ENCODE measurements around the gene CRACR2A. TPM values are rescaled to one million over a fixed set of nuclear protein-coding genes. Genes with fewer than 3 reads are reported as not detected.

Gene CRACR2A
- total RNA-seq, 6 donors from 2014 or later: 5.5 to 19.9 (median 7.2) TPM

DNA sequence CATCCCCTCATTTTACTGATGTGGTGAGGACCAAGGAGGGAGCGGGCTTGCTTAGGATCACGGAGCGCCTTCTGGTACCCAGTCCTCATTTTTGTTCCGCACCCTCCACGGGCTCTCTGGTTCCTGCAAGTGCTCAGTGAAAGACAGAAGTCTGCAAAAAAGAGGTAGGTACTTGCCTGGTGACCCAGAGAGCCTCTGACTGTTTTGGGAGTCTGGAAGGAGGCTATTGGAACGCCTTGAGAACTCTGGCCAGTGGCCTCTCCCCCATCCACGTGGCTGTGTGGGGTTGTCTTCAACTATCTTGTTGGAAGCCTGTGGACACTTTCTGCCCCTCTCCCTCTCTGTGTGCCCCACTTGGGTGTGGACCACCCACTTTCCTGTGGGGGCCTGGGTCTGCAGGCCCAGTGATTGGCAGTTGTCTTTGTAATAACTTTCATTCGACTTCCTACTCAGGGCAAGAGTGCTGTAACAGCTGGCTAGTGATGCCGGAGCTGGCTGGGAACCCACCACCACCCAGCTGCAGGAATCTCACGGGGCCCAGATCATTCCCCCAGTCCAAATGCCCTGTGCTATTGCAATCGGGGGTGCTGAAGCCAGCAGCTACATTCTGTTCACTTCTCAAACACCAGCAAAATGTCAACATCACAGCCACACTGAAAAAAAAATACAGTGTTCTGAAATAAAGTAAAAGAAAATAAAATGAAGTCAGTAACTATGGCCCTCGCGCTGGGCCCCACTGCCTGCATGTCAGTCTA lies 139.1 kb downstream of the CRACR2A start:
- Histone ChIP-seq H3K4me3 (no peak overlapping the region), H3K4me1 (no peaks in the 10 kb centered on the region), H3K9me3 (no peaks in the 10 kb centered on the region), H3K27me3 (no peaks in the 10 kb centered on the region), H3K36me3 (peaks cover 0 to 13% (median 6%) of the 10 kb centered on the region in 4 donors), H3K27ac (peak overlapping the region in 1 of 4 donors; percentile 14)
- WGBS, 2 donors: 83 to 89% methylated on average over 8 to 13 of the region's 13 CpGs
- ATAC-seq (ENCODE audit: low FRiP score in 2 of 2) (no peak), DNase-seq (no peak)
- TF ChIP-seq, protein P1, sequence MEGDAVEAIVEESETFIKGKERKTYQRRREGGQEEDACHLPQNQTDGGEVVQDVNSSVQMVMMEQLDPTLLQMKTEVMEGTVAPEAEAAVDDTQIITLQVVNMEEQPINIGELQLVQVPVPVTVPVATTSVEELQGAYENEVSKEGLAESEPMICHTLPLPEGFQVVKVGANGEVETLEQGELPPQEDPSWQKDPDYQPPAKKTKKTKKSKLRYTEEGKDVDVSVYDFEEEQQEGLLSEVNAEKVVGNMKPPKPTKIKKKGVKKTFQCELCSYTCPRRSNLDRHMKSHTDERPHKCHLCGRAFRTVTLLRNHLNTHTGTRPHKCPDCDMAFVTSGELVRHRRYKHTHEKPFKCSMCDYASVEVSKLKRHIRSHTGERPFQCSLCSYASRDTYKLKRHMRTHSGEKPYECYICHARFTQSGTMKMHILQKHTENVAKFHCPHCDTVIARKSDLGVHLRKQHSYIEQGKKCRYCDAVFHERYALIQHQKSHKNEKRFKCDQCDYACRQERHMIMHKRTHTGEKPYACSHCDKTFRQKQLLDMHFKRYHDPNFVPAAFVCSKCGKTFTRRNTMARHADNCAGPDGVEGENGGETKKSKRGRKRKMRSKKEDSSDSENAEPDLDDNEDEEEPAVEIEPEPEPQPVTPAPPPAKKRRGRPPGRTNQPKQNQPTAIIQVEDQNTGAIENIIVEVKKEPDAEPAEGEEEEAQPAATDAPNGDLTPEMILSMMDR (IDR thresholded peaks at IDR 0.05): no peak
- TF ChIP-seq EP300 (IDR thresholded peaks at IDR 0.05) (no peak), POLR2AphosphoS5 (IDR thresholded peaks at IDR 0.05) (no peak), POLR2A (IDR thresholded peaks at IDR 0.05) (no peak)

- no peak for DNase-seq
- ATAC-seq (ENCODE audit: low FRiP score in 2 of 2): no peak
- Histone ChIP-seq H3K36me3 (peaks cover 0 to 11% (median 6%) of the 10 kb centered on the region in 4 donors), H3K4me1 (no peaks in the 10 kb centered on the region), H3K27me3 (no peaks in the 10 kb centered on the region), H3K4me3 (no peak overlapping the region), H3K9me3 (no peaks in the 10 kb centered on the region), H3K27ac (no peak overlapping the region)
- TF ChIP-seq POLR2AphosphoS5 (IDR thresholded peaks at IDR 0.05): no peak
- TF ChIP-seq POLR2A (IDR thresholded peaks at IDR 0.05): no peak
- TF ChIP-seq, protein P1 (IDR thresholded peaks at IDR 0.05): no peak
- 72 to 75% methylated on average over 8 of the region's 8 CpGs for WGBS, 2 donors
Observed at GRCh38 chr12:3611860-3612703, 140.8 kb downstream of the CRACR2A start.

- WGBS, 2 donors: 65 to 79% methylated on average over 4 of the region's 4 CpGs
- no peaks in the 10 kb centered on the region for H3K27me3 ChIP-seq
- no peaks in the 10 kb centered on the region for H3K36me3 ChIP-seq
- no peak overlapping the region for H3K27ac ChIP-seq
- DNase-seq (no peak), ATAC-seq (ENCODE audit: low FRiP score in 2 of 2) (no peak)
- H3K4me3 ChIP-seq: no peak overlapping the region
- no peak for TF ChIP-seq EP300 (IDR thresholded peaks at IDR 0.05)
- no peak for TF ChIP-seq POLR2AphosphoS5 (IDR thresholded peaks at IDR 0.05)
- no peak for TF ChIP-seq POLR2A (IDR thresholded peaks at IDR 0.05)
- TF ChIP-seq, protein P1 (IDR thresholded peaks at IDR 0.05): no peak
- H3K9me3 ChIP-seq: no peaks in the 10 kb centered on the region
- H3K4me1 ChIP-seq: peaks cover 6 to 14% (median 8%) of the 10 kb centered on the region in 4 donors
Observed at GRCh38 chr12:3607821-3608220, 145.1 kb downstream of the CRACR2A start.

- 55 to 66% methylated on average over 9 of the region's 9 CpGs for WGBS, 2 donors
- H3K27ac ChIP-seq: no peak overlapping the region
- no peak for ATAC-seq (ENCODE audit: low FRiP score in 2 of 2)
- no peak for DNase-seq
- H3K9me3 ChIP-seq: no peaks in the 10 kb centered on the region
- TF ChIP-seq EP300 (IDR thresholded peaks at IDR 0.05) (no peak), POLR2AphosphoS5 (IDR thresholded peaks at IDR 0.05) (no peak), POLR2A (IDR thresholded peaks at IDR 0.05) (no peak)
- TF ChIP-seq, protein P1 (IDR thresholded peaks at IDR 0.05): no peak
- H3K4me3 ChIP-seq: no peak overlapping the region
- H3K36me3 ChIP-seq: no peaks in the 10 kb centered on the region
- H3K4me1 ChIP-seq: peaks cover 6 to 14% (median 8%) of the 10 kb centered on the region in 4 donors
- no peaks in the 10 kb centered on the region for H3K27me3 ChIP-seq
Observed at GRCh38 chr12:3607039-3607720, 145.7 kb downstream of the CRACR2A start.

Data from upper lobe of left lung (tissue), 6 donors.